Mesothelial cell of epicardium (in vitro differentiated cells): ENCODE results near the gene ACVR1. TPM values are rescaled to one million over a fixed set of nuclear protein-coding genes. Genes with fewer than 3 reads are reported as not detected.

Experiments
- DNase-seq, 2 experiments: peaks; one replicate each; pipeline ENCODE4 v3.0.0; 2021; ENCODE audit warnings: low spot score in 2 of 2; ENCODE audit not compliant: unreplicated experiment in 2 of 2
- H3K27ac Mint-ChIP-seq: 2 replicates; pipeline ENCODE4 v1.8.0; 2021; ENCODE audit warnings: mixed read lengths
- H3K27me3 Mint-ChIP-seq: 2 replicates; pipeline ENCODE4 v1.8.0; 2021; ENCODE audit warnings: low read depth, mixed read lengths
- H3K36me3 Mint-ChIP-seq: 2 replicates; pipeline ENCODE4 v1.8.0; 2021; ENCODE audit warnings: mixed read lengths
- H3K4me1 Mint-ChIP-seq: 2 replicates; pipeline ENCODE4 v1.8.0; 2021; ENCODE audit warnings: mixed read lengths
- H3K4me3 Mint-ChIP-seq: 2 replicates; pipeline ENCODE4 v1.8.0; 2021; ENCODE audit warnings: mild to moderate bottlenecking, moderate library complexity, mixed read lengths
- H3K9me3 Mint-ChIP-seq: 2 replicates; pipeline ENCODE4 v1.8.0; 2021; ENCODE audit warnings: mixed read lengths
- total RNA-seq: library from RNA; stranded (reverse); gene quantifications from 3 replicates; pipeline ENCODE4 v1.2.1, GENCODE V29; 2021
- TF ChIP-seq, protein P1 (sequence below): fragments of 200-600 bp; sonication (generic); IDR thresholded peaks from one replicate; pipeline ENCODE4 v1.5.0; 2021; ENCODE audit warnings: antibody characterized with exemption; ENCODE audit not compliant: unreplicated experiment

ACVR1 gene
- total RNA-seq, 1 donor from 2014 or later, result 27.5 TPM

DNA sequence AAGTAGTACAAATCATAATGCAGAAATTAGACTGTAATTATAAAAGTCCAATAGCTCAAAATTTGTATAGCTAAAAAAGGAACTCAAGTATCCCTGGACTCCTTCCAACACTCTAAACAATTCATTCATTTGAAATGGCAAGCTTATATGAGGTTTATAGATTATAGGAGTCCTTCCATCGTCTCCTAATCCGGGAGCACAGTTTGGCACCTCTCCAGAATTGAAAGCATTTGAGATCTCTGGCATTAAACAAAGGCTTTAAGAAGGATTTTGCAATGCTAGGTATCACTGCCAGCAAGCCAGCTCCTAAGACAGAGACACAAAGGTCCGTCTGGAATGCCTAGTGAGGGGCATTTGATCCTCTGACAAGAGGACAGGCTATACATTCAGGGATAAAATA lies 90.9 kb downstream of the ACVR1 start:
- Mint-ChIP-seq H3K4me1 (peaks cover 20% of the 10 kb centered on the region), H3K4me3 (no peak overlapping the region), H3K27me3 (no peaks in the 10 kb centered on the region), H3K9me3 (no peaks in the 10 kb centered on the region), H3K36me3 (peaks cover 5% of the 10 kb centered on the region), H3K27ac (peak overlapping the region; percentile 2)
- TF ChIP-seq, protein P1, sequence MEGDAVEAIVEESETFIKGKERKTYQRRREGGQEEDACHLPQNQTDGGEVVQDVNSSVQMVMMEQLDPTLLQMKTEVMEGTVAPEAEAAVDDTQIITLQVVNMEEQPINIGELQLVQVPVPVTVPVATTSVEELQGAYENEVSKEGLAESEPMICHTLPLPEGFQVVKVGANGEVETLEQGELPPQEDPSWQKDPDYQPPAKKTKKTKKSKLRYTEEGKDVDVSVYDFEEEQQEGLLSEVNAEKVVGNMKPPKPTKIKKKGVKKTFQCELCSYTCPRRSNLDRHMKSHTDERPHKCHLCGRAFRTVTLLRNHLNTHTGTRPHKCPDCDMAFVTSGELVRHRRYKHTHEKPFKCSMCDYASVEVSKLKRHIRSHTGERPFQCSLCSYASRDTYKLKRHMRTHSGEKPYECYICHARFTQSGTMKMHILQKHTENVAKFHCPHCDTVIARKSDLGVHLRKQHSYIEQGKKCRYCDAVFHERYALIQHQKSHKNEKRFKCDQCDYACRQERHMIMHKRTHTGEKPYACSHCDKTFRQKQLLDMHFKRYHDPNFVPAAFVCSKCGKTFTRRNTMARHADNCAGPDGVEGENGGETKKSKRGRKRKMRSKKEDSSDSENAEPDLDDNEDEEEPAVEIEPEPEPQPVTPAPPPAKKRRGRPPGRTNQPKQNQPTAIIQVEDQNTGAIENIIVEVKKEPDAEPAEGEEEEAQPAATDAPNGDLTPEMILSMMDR, result no peak
- DNase-seq, result no peak

DNA sequence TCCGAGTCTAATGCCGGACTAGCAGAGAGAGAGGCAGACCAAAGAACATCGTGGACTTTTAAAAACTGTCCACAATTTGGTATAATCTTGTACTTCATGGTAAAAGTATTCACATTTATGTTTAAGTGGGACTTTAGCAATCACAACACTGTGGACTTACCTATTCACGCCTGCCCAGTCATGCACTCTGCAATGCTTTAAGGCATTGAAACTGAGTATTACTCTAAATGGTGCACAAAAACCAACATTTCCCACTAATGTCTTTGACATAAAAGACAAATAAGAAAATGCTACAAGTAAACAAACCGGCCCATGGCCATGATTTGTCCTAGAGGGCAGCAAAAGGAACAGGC lies 91.3 kb downstream of the ACVR1 start:
- Mint-ChIP-seq H3K4me3 (no peak overlapping the region), H3K36me3 (peaks cover 7% of the 10 kb centered on the region), H3K4me1 (peaks cover 20% of the 10 kb centered on the region), H3K9me3 (no peaks in the 10 kb centered on the region), H3K27me3 (no peaks in the 10 kb centered on the region), H3K27ac (no peak overlapping the region)
- TF ChIP-seq, protein P1, result no peak
- no peak for DNase-seq

DNA sequence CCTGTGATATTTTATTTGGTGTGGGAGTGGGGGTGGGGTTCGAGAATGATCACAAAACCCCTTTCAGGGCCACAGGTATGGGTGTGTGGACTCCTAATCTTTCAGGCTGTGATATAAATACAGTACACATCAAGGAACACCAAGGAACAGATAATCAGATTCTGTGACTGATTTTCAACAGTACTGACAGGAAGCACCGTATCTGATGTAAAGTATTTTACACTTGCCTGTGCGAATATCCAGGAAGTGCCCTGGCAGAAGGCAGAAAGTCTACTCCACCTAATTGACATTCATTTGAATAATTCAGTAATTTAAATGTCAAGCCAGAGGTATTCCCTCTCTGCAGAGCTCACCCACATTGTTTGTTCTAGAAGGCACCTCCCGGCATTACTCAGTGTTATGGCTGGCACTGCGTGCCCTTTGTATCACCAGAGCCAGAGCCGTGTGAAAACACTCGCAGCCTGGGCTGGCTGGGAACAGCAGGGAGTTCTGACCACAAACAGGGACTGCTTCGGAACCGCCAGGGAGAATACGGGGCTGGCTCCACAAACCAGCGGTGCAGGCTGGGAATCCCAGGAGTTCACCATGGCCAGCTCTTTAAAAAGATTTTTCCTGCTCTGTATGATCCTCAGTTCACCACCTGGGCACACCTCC lies 91.8 kb downstream of the ACVR1 start:
- H3K36me3 Mint-ChIP-seq, result peaks cover 7% of the 10 kb centered on the region
- no peak overlapping the region for H3K27ac Mint-ChIP-seq
- no peaks in the 10 kb centered on the region for H3K27me3 Mint-ChIP-seq
- DNase-seq, result no peak
- H3K4me1 Mint-ChIP-seq, result peaks cover 20% of the 10 kb centered on the region
- H3K9me3 Mint-ChIP-seq, result no peaks in the 10 kb centered on the region
- H3K4me3 Mint-ChIP-seq, result no peak overlapping the region
- TF ChIP-seq, protein P1, result no peak

DNA sequence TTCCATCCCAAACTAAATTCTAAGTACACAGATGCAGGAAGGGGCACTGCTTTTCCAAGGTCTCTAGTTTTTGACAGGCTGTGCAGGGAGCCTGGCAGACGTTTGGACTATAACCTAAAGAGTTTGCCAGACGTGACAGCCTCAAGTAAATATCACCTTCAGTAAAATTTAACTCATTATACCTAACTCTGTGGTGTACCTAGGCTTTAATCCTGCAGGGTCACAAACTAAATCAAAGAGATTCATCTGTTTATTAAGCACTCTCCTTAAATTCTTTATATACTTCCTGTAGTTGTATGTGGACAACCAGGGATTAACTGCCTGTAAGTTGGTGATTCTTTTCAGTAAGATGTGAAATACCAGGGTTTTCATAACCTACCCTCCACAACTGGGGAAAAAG lies 92.9 kb downstream of the ACVR1 start:
- H3K27ac Mint-ChIP-seq, result no peak overlapping the region
- H3K36me3 Mint-ChIP-seq, result peaks cover 7% of the 10 kb centered on the region
- H3K9me3 Mint-ChIP-seq, result no peaks in the 10 kb centered on the region
- DNase-seq, result no peak
- H3K4me3 Mint-ChIP-seq, result no peak overlapping the region
- TF ChIP-seq, protein P1, result no peak
- H3K4me1 Mint-ChIP-seq, result peaks cover 20% of the 10 kb centered on the region
- H3K27me3 Mint-ChIP-seq, result no peaks in the 10 kb centered on the region

DNA sequence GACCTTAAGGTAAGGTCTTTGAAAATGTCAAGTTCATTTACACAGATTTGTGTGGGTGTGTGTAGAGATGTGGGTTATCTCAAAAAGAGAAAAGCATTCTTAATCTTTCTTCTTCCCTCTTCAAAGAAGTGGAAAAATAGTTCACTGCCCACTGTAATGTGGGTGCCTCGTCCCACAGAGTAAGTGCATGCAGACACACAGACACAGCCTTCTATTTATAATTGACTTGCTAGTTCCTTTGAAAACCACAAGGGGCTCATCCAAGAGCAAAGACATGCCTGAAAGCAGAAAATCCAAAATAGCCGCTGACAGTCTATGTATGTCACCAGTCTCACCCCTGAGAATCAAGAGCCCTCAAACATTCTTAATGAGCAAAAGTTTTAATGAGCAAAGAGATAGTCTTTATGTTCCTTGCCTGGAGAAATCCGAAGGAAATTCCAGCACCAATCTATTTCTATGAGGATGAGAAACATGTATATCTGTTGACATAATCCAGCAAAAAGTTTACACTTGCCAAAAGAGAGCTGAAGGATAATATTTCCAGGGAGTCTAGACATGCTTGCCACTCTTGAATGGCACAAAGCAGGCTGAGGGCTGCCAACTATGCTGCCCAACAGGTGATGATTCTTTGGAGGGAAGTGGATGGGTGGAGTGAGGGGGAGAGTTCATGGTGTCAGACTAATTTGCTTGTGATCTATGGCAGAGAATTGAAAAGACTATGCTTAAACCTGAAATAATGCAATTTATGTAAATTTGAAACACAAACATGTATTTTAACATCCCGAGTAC lies 93.9 kb downstream of the ACVR1 start:
- peaks cover 9% of the 10 kb centered on the region for H3K36me3 Mint-ChIP-seq
- DNase-seq, result no peak
- H3K27me3 Mint-ChIP-seq, result no peaks in the 10 kb centered on the region
- no peak overlapping the region for H3K4me3 Mint-ChIP-seq
- peaks cover 20% of the 10 kb centered on the region for H3K4me1 Mint-ChIP-seq
- no peak overlapping the region for H3K27ac Mint-ChIP-seq
- no peaks in the 10 kb centered on the region for H3K9me3 Mint-ChIP-seq
- TF ChIP-seq, protein P1, result peak; percentile 30
